Posterior vena cava (tissue), 2 donors: ENCODE data around the gene VDR. TPM values are rescaled to one million over a fixed set of nuclear protein-coding genes. Genes with fewer than 3 reads are reported as not detected.

Experiments
- DNase-seq: peaks from one replicate; pipeline ENCODE4 v3.0.0-alpha.2; 2020; ENCODE audit warnings: low spot score
- intact Hi-C, 2 donors: fragments of 100-400 bp; cut with DNase I; formaldehyde crosslinking; loops; one replicate each; pipeline versions ENCODE4 v1.14.1 to v1.14.2; 2022 to 2023
- total RNA-seq, 2 donors: library from RNA; stranded (reverse); fragmentation: NEBNext Ultra II Directional; extraction: Animal tissue kit (Norgen Biotek cat#: 25700); gene quantifications; one replicate each; pipeline ENCODE4 v1.2.1, GENCODE V29; 2021
- donor health status: DM: yes; HTN: yes; CAD: no.
- donor health status: DM: yes; HTN: yes; CAD: no.

The VDR gene
- total RNA-seq, 2 donors from 2014 or later: 9.6 to 10.2 TPM

DNA sequence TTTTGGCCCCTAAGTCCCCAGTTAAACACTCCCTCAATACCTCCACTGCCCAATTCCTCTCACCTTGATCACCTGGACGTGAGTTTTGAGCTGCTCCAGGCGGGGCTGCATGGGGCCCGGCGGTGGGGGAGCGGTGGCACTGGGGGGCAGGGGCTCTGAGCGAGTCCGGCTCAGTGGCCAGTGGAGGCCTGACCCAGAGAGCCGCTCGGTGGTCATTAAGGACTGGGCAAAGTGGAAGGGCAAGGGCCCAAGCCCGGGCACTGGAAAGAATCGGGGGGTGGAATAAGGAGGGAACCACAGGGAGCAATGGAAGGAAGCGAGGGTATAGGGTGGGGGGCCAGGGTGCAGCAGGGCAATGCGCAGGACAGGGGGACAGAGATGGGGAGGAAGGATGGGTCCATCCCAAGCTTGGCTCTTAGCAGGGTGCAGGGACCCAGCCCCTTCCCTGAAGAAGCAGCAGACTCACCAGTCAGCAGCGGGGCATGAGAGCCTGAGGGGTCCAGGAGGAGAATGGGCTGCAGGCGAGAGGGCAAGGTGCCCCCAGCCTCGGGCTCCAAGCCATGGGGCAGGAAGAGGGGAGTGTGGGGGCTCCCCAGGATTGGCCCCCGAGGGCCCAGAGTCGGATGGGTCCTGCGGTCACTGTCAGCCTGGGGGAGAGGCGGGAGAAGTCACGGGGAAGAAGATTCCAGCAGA, 109.5 kb downstream of the VDR start:
- intact Hi-C loops: no loop called here

DNA sequence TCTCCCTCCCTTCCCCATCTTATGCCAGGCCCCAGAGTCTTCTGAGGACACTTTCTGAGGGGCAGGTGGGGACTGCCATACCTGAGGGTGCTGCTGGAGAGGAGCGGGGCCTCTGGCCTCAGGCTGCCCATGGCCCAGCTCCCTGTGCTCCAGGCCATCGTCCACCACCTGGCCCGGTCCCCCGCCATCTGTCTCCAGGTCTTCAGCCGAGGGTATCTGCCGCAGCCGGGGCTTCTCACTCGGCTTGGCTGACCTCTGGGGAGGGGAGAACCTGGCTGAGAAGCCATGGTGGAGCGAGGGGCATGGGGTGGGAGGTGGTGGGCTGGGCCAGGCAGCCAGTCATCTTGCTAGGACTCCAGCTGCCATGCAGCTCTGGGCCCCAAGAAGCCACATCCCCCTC, 110.1 kb downstream of the VDR start:
- intact Hi-C loops: no loop called here
- DNase-seq: no peak

More for the DNA sequence above, 109.5 kb downstream of the VDR start:
- DNase-seq: no peak

DNA sequence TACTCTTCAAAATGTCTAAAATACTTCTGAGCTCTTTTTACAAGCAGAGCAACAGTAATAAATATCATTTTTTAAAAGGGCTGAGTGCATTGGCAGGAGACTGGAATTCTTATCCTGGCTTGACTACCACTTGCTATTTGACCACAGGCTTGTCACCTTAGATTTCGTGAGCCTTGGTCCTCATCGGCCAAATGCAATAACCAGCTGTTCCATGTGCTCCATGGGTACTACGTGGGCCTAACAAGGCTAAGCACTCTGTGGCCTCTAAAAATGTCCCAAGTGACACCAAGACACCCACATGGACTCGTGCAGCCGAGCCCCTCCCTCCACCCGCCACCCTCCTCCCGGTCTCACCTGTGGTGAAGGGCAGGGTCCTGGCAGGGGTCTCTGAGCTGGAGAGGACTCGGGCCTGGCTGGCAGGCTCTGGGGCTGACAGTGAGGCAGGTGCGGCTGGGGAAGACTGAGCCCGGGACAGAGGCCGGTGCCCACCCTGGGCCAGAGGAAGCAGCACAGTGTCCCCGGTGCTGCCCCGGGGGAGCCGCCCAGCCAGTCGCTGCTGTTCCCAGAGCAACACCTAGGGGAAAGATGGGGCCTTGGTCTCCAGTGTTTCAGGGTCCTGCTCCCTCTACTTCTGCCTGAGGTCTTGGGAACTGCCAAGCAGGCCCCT, 111.6 kb downstream of the VDR start:
- DNase-seq: peak; percentile 69
- intact Hi-C loops: no loop called here

DNA sequence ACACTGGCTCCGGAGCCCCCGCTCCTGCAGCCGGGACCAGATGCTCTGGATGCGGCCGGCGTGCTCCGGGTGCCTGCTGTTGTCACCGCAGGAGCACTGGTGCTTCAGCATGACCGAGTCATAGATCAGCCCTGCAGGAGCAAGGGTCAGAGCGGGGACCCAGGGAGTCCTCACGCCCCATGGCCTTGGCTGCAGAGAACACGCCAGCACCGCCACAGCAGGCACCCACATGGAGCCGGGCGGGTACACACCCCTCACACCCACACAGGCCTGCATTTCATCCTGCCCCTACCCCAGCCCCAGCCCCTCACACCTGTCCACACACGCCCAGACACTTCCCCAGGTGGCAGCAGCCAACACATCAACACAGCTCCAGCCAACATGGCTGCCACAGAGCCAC, 112.9 kb downstream of the VDR start:
- peak; percentile 76 for DNase-seq
- intact Hi-C loops: no loop called here

Other genes starting within 250 kb of the VDR start
- 10 to 100 TPM; 23.2 to 24.0 TPM for gene RPAP3, start 199.0 kb downstream of the VDR start, total RNA-seq
- 1 to 10 TPM in 1 of 2 donors, under 1 TPM in 1; 0.38 to 1.7 TPM for gene ENDOU, start 179.5 kb downstream of the VDR start, total RNA-seq
- 10 to 100 TPM; 18.3 to 33.5 TPM for gene RAPGEF3, start 146.1 kb downstream of the VDR start, total RNA-seq
- 10 to 100 TPM; 28.5 to 33.8 TPM for gene SLC48A1, start 131.8 kb downstream of the VDR start, total RNA-seq
- 100 to 1,000 TPM; 111 to 126 TPM for gene HDAC7, start 85.1 kb downstream of the VDR start, total RNA-seq
- 10 to 100 TPM; 29.5 to 36.1 TPM for gene TMEM106C, start 58.6 kb upstream of the VDR start, total RNA-seq
- not detected for gene COL2A1, start 99.5 kb upstream of the VDR start, total RNA-seq
- gene SENP1, start 201.1 kb upstream of the VDR start, total RNA-seq: 10 to 100 TPM; 21.4 to 21.8 TPM
- 10 to 100 TPM; 44.7 to 49.0 TPM for gene PFKM, start 214.4 kb upstream of the VDR start, total RNA-seq